K562 (cell line): ENCODE results near the gene POLR3GL. TPM values are rescaled to one million over a fixed set of nuclear protein-coding genes. Genes with fewer than 3 reads are reported as not detected.

Source experiments
- ATAC-seq: fragments of 200-7000 bp; cut with Tn5 transposase; 3 replicates; pipeline ENCODE4 v1.9.1; 2020; ENCODE audit warnings: moderate library complexity
- BruUV-seq: library from RNA; stranded (reverse); fragments of 400-500 nt; replicated peaks from 2 replicates; lab custom pipeline; 2021; lab: Mats Ljungman, UMichigan
- CTCF ChIA-PET: fragments of 300-600 bp; formaldehyde crosslinking; extraction: SDS; loops from one replicate; lab custom pipeline; 2021; ENCODE audit warnings: low intra/inter-chr PET ratio; lab: Yijun Ruan, JAX
- POLR2A ChIA-PET: fragments of 300-600, 350-650 bp; sonication (Branson Sonifier 250); formaldehyde crosslinking; extraction: SDS; loops from one replicate; lab custom pipeline; 2021; ENCODE audit warnings: antibody characterized with exemption, inconsistent platforms; lab: Yijun Ruan, JAX
- DNase-seq, 4 experiments: peaks; one replicate each; pipeline versions ENCODE4 v3.0.0 to v3.0.0-alpha.2; 2011 to 2018; ENCODE audit warnings: low spot score in 3 of 4, mixed read lengths in 3 of 4; ENCODE audit errors: extremely low read depth in 1 of 4
- FAIRE-seq: peaks from 2 replicates; lab custom pipeline; 2011; peaks lifted over from hg19 to GRCh38; lab: Jason Lieb, UNC
- H2AFZ ChIP-seq: 2 replicates; pipeline ENCODE4 v1.6.0; 2011; ENCODE audit warnings: low read depth, low read length, control low read depth, inconsistent platforms
- H3K27ac ChIP-seq: fragments of 200-600 bp; 3 replicates; pipeline ENCODE4 v1.8.0; 2011; ENCODE audit warnings: low read depth, mild to moderate bottlenecking, control low read depth, inconsistent platforms, low read length, moderate library complexity, mixed read lengths; ENCODE audit errors: extremely low read depth
- H3K27me3 ChIP-seq, 2 experiments: fragments of 300-600 bp in 1 of 2; 2 replicates in 1 of 2; 3 replicates in 1 of 2; pipeline versions ENCODE4 v1.6.0 to v1.8.0; 2011; ENCODE audit warnings: inconsistent platforms in 2 of 2, low read length in 2 of 2, mild to moderate bottlenecking in 1 of 2, mixed read lengths in 1 of 2, moderate library complexity in 1 of 2; ENCODE audit not compliant: control insufficient read depth in 2 of 2, insufficient read depth in 2 of 2
- H3K36me3 ChIP-seq: fragments of 300-600 bp; 3 replicates; pipeline ENCODE4 v1.8.0; 2011; ENCODE audit warnings: mild to moderate bottlenecking, low read length, inconsistent platforms; ENCODE audit not compliant: control insufficient read depth, insufficient read depth
- H3K4me1 ChIP-seq, 2 experiments: fragments of 200-600 bp in 1 of 2; replicated peaks in 1 of 2; 2 replicates in 1 of 2; 3 replicates in 1 of 2; pipeline versions ENCODE4 v1.5.1 to v1.8.0; 2011; ENCODE audit warnings: inconsistent platforms in 2 of 2, low read length in 2 of 2, mild to moderate bottlenecking in 1 of 2, mixed read lengths in 1 of 2, moderate library complexity in 1 of 2; ENCODE audit not compliant: control insufficient read depth in 2 of 2, insufficient read depth in 2 of 2
- H3K4me2 ChIP-seq: 2 replicates; pipeline ENCODE4 v1.6.1; 2011; ENCODE audit warnings: low read length, control low read depth, inconsistent platforms, mixed read lengths; ENCODE audit not compliant: insufficient read depth
- H3K4me3 ChIP-seq: fragments of 200-600 bp; sonication (generic), shearing (Covaris generic); 2 replicates; pipeline ENCODE4 v1.5.1; 2016; ENCODE audit warnings: control low read depth, inconsistent platforms
- H3K79me2 ChIP-seq: fragments of 200-600 bp; 3 replicates; pipeline ENCODE4 v1.8.0; 2011; ENCODE audit warnings: low read length, inconsistent platforms; ENCODE audit not compliant: control insufficient read depth, insufficient read depth
- H3K9ac ChIP-seq, 2 experiments: 2 replicates each; pipeline versions ENCODE4 v1.6.0 to v1.6.1; 2011; ENCODE audit warnings: low read depth in 2 of 2, low read length in 2 of 2, control low read depth in 1 of 2, inconsistent platforms in 1 of 2, mild to moderate bottlenecking in 1 of 2, mixed read lengths in 1 of 2; ENCODE audit not compliant: insufficient read depth in 1 of 2
- H3K9me1 ChIP-seq: one replicate; pipeline ENCODE4 v1.6.0; 2011; ENCODE audit warnings: inconsistent platforms, mild to moderate bottlenecking, low read length, moderate library complexity; ENCODE audit not compliant: control insufficient read depth, insufficient read depth
- H3K9me3 ChIP-seq: replicated peaks from 2 replicates; pipeline ENCODE4 v1.5.1; 2011; ENCODE audit warnings: low read depth, low read length, inconsistent platforms; ENCODE audit not compliant: control insufficient read depth, insufficient read depth
- H4K20me1 ChIP-seq: replicated peaks from 2 replicates; pipeline ENCODE4 v1.6.1; 2011; ENCODE audit warnings: low read length, inconsistent platforms, mixed read lengths; ENCODE audit not compliant: control insufficient read depth, insufficient read depth
- ETV5 ChIP-seq: sonication (generic); formaldehyde crosslinking; IDR thresholded peaks from 2 replicates; pipeline ENCODE4 v1.4.0; 2020; ENCODE audit warnings: low read depth, mild to moderate bottlenecking, missing genetic modification reagents
- EWSR1 ChIP-seq: fragments of 450-650 bp; IDR thresholded peaks from 2 replicates; pipeline ENCODE4 v1.6.1; 2018; ENCODE audit warnings: borderline replicate concordance, mild to moderate bottlenecking, low read depth, moderate library complexity; ENCODE audit not compliant: partially characterized antibody
- KDM2B ChIP-seq: fragments of 250-450 bp; sonication (Bioruptor Pico); IDR thresholded peaks from 2 replicates; pipeline ENCODE4 v1.8.0; 2021; ENCODE audit warnings: mild to moderate bottlenecking, moderate library complexity
- L3MBTL2 ChIP-seq: fragments of 450-650 bp; IDR thresholded peaks from 2 replicates; pipeline ENCODE4 v1.6.1; 2016; ENCODE audit warnings: mild to moderate bottlenecking, moderate library complexity
- NRF1 ChIP-seq, 2 experiments: fragments of 450-650 bp; IDR thresholded peaks in 1 of 2; conservative IDR thresholded peaks in 1 of 2; 2 replicates each; pipeline ENCODE4 v1.6.1; 2014; ENCODE audit warnings: mild to moderate bottlenecking in 2 of 2
- POLR3G ChIP-seq: IDR thresholded peaks from 2 replicates; pipeline ENCODE4 v1.6.1; 2011; ENCODE audit not compliant: insufficient read length, insufficient replicate concordance; ENCODE audit errors: extremely low read depth
- PRMT5 ChIP-seq: sonication (generic); formaldehyde crosslinking; IDR thresholded peaks from 2 replicates; pipeline ENCODE4 v1.5.0; 2020; ENCODE audit warnings: missing genetic modification reagents
- RAD21 ChIP-seq, 2 experiments: fragments of 250-450 bp in 1 of 2; fragments of 450-650 bp in 1 of 2; sonication (Bioruptor Pico) in 1 of 2; formaldehyde crosslinking in 1 of 2; IDR thresholded peaks in 1 of 2; conservative IDR thresholded peaks in 1 of 2; 2 replicates each; pipeline versions ENCODE4 v1.4.0 to v1.8.0; 2020 to 2022; ENCODE audit warnings: mild to moderate bottlenecking in 2 of 2, moderate library complexity in 1 of 2
- SETDB1 ChIP-seq: IDR thresholded peaks from one replicate; pipeline ENCODE4 v1.6.1; 2012; ENCODE audit warnings: low read length, control low read depth, inconsistent platforms
- SIN3B ChIP-seq: fragments of 450-650 bp; IDR thresholded peaks from 2 replicates; pipeline ENCODE4 v1.6.1; 2017; ENCODE audit warnings: low read depth, mild to moderate bottlenecking, moderate library complexity
- SIX5 ChIP-seq, 2 experiments: IDR thresholded peaks; 2 replicates each; pipeline ENCODE4 v1.6.1; 2011; ENCODE audit warnings: low read length in 2 of 2, borderline replicate concordance in 1 of 2, low read depth in 1 of 2, mild to moderate bottlenecking in 1 of 2, moderate library complexity in 1 of 2; ENCODE audit not compliant: insufficient read depth in 1 of 2
- TCF3 ChIP-seq: sonication (generic); formaldehyde crosslinking; IDR thresholded peaks from 2 replicates; pipeline ENCODE4 v1.4.0; 2020; ENCODE audit warnings: mild to moderate bottlenecking, missing genetic modification reagents
- TEAD1 ChIP-seq, 2 experiments: fragments of 450-650 bp in 1 of 2; sonication (generic) in 1 of 2; formaldehyde crosslinking; IDR thresholded peaks; 2 replicates each; pipeline versions ENCODE4 v1.4.0 to v1.8.0; 2020 to 2022; ENCODE audit warnings: mild to moderate bottlenecking in 2 of 2, missing genetic modification reagents in 1 of 2
- ZNF232 ChIP-seq: sonication (generic); formaldehyde crosslinking; IDR thresholded peaks from 2 replicates; pipeline ENCODE4 v1.8.0; 2022; ENCODE audit warnings: mild to moderate bottlenecking, missing genetic modification reagents
- ZNF354B ChIP-seq: fragments of 250-450 bp; sonication (Bioruptor Pico); IDR thresholded peaks from 2 replicates; pipeline ENCODE4 v1.4.0; 2020
- ZNF551 ChIP-seq: fragments of 250-450 bp; sonication (Bioruptor Pico); IDR thresholded peaks from 2 replicates; pipeline ENCODE4 v1.5.0; 2021; ENCODE audit warnings: mild to moderate bottlenecking, moderate library complexity
- ZNF589 ChIP-seq: fragments of 200-800 bp; sonication (Bioruptor generic); IDR thresholded peaks from 2 replicates; pipeline ENCODE4 v1.6.1; 2016; ENCODE audit warnings: low read depth, missing genetic modification characterization, missing compliant biosample characterization
- ZSCAN32 ChIP-seq: fragments of 450-650 bp; formaldehyde crosslinking; IDR thresholded peaks from 2 replicates; pipeline ENCODE4 v1.4.0; 2020; ENCODE audit warnings: mild to moderate bottlenecking, moderate library complexity
- WGBS: fragments of 100-300 bp; shearing (Covaris generic); methylation state at CpG from one replicate; pipeline ENCODE4 v1.1.6; 2016; ENCODE audit warnings: low coverage, mixed read lengths; ENCODE audit not compliant: insufficient coverage; ENCODE audit errors: missing lambda C conversion rate; 5-methylcytosine and 5-hydroxymethylcytosine counted together
- in situ Hi-C: fragments of 300-500 bp; cut with MboI; formaldehyde crosslinking; loops from 4 replicates; pipeline ENCODE4 v1.15.0; 2018; ENCODE audit warnings: inconsistent platforms, mixed read lengths
- intact Hi-C: fragments of 100-400 bp; cut with micrococcal nuclease; formaldehyde crosslinking; loops from 2 replicates; pipeline ENCODE4 v1.14.2; 2022
- polyA plus RNA-seq, 8 experiments: library from polyadenylated mRNA; depleted of rRNA in 4 of 8; stranded (reverse) in 5 of 8; unstranded in 3 of 8; fragments of >200 nt; fragmentation: Nextera tagmentation in 2 of 8; fragmentation: Illumina TruSeq in 1 of 8; extraction: Ambion mirVana in 2 of 8; extraction: Trizol in 1 of 8; gene quantifications; 2 replicates each; pipeline versions ENCODE4 v1.2.1 to v1.2.3, GENCODE V29; 2011 to 2014; ENCODE audit warnings: inconsistent platforms in 1 of 8, missing spikeins in 1 of 8
- total RNA-seq, 7 experiments: library from RNA; depleted of rRNA in 6 of 7; stranded (reverse); fragments of >200 nt in 6 of 7; fragmentation: Illumina TruSeq in 2 of 7; extraction: Trizol in 2 of 7; gene quantifications; 2 replicates each; pipeline versions ENCODE4 v1.2.1 to v1.2.3, GENCODE V29; 2011 to 2021; ENCODE audit warnings: low replicate concordance in 1 of 7
- TF ChIP-seq, protein P1 (sequence below): fragments of 150-350 bp; IDR thresholded peaks from 2 replicates; pipeline ENCODE4 v1.6.1; 2014; ENCODE audit warnings: low read depth, mild to moderate bottlenecking, low read length, borderline replicate concordance

POLR3GL gene
- total and polyA plus RNA-seq, 9 of the 15 experiments (the other 6 are each of a cell fraction or from before 2014, with no cell fraction given): 14.6 to 48.4 (median 38.2) TPM

DNA sequence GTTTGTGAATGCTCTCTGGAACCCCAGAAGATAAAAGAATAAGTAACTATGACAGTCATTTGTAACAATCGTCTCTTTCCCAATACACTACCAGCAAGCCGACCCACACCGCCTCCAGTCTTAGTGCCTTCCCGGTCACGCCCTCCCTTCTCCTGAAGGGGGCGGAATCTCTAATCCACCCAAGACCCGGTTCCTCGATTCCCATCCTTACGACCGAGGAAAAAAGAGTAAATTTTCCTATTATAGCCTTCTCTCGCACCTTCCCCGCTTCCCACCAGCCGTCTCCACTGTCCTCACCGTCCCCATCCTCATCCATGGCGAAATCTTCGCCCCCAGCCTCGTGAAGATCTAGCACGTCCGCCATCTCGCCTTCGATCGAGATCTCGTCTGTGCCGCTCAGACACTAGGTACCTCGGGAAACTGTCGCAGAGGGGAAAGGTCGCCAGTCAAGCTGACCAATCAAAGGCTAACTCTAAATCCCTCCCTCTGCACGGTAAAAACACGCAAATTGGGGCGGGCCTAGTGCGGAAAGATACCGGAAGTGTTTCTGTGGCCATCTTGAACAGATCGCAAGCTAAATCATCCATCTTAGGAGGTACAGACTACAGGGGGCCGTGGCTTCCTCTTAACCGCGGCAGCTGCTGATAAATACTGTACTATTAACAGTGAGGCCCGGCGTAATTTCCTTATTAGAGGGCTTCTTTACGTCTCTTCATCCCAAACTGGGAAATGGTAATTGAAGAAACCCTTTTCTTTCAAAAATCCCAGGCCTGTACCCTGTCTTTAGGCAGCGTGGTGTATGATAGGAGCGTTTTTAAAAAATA is 37.2 kb upstream of the POLR3GL start, which contains the start of gene RBM8A:
Gene RBM8A (minus strand): TSS at position 422 of the 824 bp plus-strand sequence. CDS start 58 bp downstream, at position 364.
- Histone ChIP-seq H4K20me1 (0 out of 2 replicates have a peak, but pooled peaks cover 3% of the 10 kb centered on the region), H3K79me2 (peaks cover 22% of the 10 kb centered on the region), H3K27ac (peak within 1 kb of the TSS; percentile 96), H3K9me1 (no peaks in the 10 kb centered on the region), H2AFZ (peak within 1 kb of the TSS; percentile 84), H3K36me3 (peaks cover 26% of the 10 kb centered on the region), H3K4me2 (peak within 1 kb of the TSS; percentile 94), H3K4me1 (peaks cover 10 to 12% of the 10 kb centered on the region in 2 experiments; a peak in 4 of 5 replicates), H3K27me3 (no peaks in the 10 kb centered on the region), H3K4me3 (peak within 1 kb of the TSS; percentile 70), H3K9me3 (no peaks in the 10 kb centered on the region), H3K9ac (peak within 1 kb of the TSS; percentile 91 to 96)
- no TSS peak for BruUV-seq
- intact Hi-C loops: no loop called here
- DNase-seq (peak; percentile 81 to 98 (median 90)), FAIRE-seq (peak; percentile 96), ATAC-seq (peak; percentile 97)
- CTCF ChIA-PET: no interaction called here
- in situ Hi-C loops: no loop called here
- under 1% methylated on average over 41 of the region's 41 CpGs for WGBS
- POLR2A ChIA-PET: interaction anchor here (0.6 to 2.1 kb wide), 36 partner anchors 8 to 124 kb away, joined by 3 to 18 read pairs (median 4); partner anchors contain the start of genes ANKRD34A, ANKRD35, HJV and LIX1L
- 0 out of 2 replicates have a peak, but pooled peaks have one; percentile 73 for TF ChIP-seq ZNF589 (CRISPR knock-in tag)
- TF ChIP-seq PRMT5 (CRISPR knock-in tag): no peak
- TF ChIP-seq ZNF232 (CRISPR knock-in tag): no peak
- no peak; a peak in 1 of 4 replicates for TF ChIP-seq TEAD1 (CRISPR knock-in tag; IDR thresholded peaks at IDR 0.05)
- no peak for TF ChIP-seq POLR3G
- TF ChIP-seq NRF1 (conservative IDR thresholded peaks at IDR 0.05 in 1 of 2, IDR thresholded peaks at IDR 0.05 in 1 of 2): peak; percentile 43 to 51; a peak in 3 of 4 replicates
- no peak for TF ChIP-seq ZSCAN32 (CRISPR knock-in tag)
- TF ChIP-seq KDM2B (CRISPR knock-in tag): no peak
- TF ChIP-seq, protein P1, sequence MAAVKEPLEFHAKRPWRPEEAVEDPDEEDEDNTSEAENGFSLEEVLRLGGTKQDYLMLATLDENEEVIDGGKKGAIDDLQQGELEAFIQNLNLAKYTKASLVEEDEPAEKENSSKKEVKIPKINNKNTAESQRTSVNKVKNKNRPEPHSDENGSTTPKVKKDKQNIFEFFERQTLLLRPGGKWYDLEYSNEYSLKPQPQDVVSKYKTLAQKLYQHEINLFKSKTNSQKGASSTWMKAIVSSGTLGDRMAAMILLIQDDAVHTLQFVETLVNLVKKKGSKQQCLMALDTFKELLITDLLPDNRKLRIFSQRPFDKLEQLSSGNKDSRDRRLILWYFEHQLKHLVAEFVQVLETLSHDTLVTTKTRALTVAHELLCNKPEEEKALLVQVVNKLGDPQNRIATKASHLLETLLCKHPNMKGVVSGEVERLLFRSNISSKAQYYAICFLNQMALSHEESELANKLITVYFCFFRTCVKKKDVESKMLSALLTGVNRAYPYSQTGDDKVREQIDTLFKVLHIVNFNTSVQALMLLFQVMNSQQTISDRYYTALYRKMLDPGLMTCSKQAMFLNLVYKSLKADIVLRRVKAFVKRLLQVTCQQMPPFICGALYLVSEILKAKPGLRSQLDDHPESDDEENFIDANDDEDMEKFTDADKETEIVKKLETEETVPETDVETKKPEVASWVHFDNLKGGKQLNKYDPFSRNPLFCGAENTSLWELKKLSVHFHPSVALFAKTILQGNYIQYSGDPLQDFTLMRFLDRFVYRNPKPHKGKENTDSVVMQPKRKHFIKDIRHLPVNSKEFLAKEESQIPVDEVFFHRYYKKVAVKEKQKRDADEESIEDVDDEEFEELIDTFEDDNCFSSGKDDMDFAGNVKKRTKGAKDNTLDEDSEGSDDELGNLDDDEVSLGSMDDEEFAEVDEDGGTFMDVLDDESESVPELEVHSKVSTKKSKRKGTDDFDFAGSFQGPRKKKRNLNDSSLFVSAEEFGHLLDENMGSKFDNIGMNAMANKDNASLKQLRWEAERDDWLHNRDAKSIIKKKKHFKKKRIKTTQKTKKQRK: no peak
- TF ChIP-seq SETDB1: no peak
- no peak for TF ChIP-seq SIX5 (IDR thresholded peaks at IDR 0.05; ENCODE audit: borderline replicate concordance in 1 of 2, insufficient read depth in 1 of 2, low read depth in 1 of 2, low read length in 2 of 2)
- peak; percentile 47 for TF ChIP-seq ETV5 (CRISPR knock-in tag)
- TF ChIP-seq EWSR1: no peak
- TF ChIP-seq ZNF551 (CRISPR knock-in tag): no peak
- TF ChIP-seq RAD21 (CRISPR knock-in tag; conservative IDR thresholded peaks at IDR 0.05 in 1 of 2, IDR thresholded peaks at IDR 0.05 in 1 of 2): peak; percentile 22 to 39; a peak in 3 of 4 replicates
- TF ChIP-seq ZNF354B (CRISPR knock-in tag): no peak
- peak; percentile 22; the same call in 1 of the 2 replicates for TF ChIP-seq TCF3
- peak; percentile 97 for TF ChIP-seq SIN3B
- peak; percentile 92 for TF ChIP-seq L3MBTL2
